Measurements from ENCODE around the gene ZBTB12.

DNA sequence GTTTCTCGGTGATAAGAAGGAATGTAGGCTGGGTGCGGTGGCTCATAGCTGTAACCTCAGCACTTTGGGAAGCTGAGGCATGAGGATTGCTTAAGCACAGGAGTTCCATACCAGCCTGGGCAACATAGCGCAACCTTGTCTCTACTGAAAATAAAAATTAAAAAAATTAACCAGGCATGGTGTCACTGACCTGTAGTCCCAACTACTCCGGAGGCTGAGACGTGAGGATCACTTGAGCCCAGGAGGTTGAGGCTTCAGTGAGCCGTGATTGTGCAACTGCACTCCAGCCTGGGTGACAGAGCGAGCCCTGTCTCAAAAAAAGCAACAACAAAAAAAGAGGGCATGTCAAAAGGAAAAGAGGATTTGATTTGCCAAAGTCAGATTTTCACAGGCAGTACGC, 43.2 kb downstream of the ZBTB12 start:
- TF ChIP-seq, protein P1, sequence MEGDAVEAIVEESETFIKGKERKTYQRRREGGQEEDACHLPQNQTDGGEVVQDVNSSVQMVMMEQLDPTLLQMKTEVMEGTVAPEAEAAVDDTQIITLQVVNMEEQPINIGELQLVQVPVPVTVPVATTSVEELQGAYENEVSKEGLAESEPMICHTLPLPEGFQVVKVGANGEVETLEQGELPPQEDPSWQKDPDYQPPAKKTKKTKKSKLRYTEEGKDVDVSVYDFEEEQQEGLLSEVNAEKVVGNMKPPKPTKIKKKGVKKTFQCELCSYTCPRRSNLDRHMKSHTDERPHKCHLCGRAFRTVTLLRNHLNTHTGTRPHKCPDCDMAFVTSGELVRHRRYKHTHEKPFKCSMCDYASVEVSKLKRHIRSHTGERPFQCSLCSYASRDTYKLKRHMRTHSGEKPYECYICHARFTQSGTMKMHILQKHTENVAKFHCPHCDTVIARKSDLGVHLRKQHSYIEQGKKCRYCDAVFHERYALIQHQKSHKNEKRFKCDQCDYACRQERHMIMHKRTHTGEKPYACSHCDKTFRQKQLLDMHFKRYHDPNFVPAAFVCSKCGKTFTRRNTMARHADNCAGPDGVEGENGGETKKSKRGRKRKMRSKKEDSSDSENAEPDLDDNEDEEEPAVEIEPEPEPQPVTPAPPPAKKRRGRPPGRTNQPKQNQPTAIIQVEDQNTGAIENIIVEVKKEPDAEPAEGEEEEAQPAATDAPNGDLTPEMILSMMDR (conservative IDR thresholded peaks at IDR 0.05; ENCODE audit: low read length), result no peak
- TF ChIP-seq EZH2phosphoT487 (IDR thresholded peaks at IDR 0.05; ENCODE audit: borderline replicate concordance, low read depth, low read length), result no peak

Measured in OCI-LY7 (cell line).